Gastroesophageal sphincter (tissue), 3 donors: ENCODE data around the gene SPINK8.

Experiments used
- EP300 ChIP-seq: sonication (generic); formaldehyde crosslinking; IDR thresholded peaks from one replicate; pipeline ENCODE4 v1.6.1; 2017; ENCODE audit warnings: antibody characterized with exemption, mild to moderate bottlenecking
- POLR2A ChIP-seq, 2 donors: fragments of 450-650 bp; IDR thresholded peaks; one replicate each; pipeline ENCODE4 v1.6.1; 2017; ENCODE audit warnings: antibody characterized with exemption in 2 of 2, mild to moderate bottlenecking in 2 of 2, moderate library complexity in 1 of 2
- TF ChIP-seq, protein P1 (sequence below), 4 experiments: fragments of 200-600 bp in 2 of 4; fragments of 450-650 bp in 2 of 4; sonication (generic) in 1 of 4; IDR thresholded peaks; one replicate each; pipeline ENCODE4 v1.5.1; 2017 to 2019; ENCODE audit warnings: antibody characterized with exemption in 4 of 4, mild to moderate bottlenecking in 2 of 4, moderate library complexity in 2 of 4

DNA sequence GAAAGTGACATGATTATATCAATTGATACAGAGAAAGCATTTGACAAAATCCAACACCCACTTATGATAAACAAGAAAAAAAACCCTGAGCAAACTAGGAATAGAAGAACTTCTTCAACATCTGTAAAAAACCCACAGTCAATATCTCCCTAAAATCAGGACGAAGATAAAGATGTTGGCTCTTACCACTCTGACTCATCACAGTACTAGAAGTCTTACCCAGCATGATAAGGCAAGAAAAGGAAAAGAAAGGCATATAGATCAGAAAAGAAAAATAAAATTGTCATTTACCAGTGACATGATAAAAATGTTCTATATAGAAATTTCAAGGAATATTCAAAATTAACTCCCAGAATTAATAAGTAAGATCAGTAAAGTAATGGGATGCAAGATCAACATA, 31.4 kb upstream of the SPINK8 start:
- TF ChIP-seq, protein P1, sequence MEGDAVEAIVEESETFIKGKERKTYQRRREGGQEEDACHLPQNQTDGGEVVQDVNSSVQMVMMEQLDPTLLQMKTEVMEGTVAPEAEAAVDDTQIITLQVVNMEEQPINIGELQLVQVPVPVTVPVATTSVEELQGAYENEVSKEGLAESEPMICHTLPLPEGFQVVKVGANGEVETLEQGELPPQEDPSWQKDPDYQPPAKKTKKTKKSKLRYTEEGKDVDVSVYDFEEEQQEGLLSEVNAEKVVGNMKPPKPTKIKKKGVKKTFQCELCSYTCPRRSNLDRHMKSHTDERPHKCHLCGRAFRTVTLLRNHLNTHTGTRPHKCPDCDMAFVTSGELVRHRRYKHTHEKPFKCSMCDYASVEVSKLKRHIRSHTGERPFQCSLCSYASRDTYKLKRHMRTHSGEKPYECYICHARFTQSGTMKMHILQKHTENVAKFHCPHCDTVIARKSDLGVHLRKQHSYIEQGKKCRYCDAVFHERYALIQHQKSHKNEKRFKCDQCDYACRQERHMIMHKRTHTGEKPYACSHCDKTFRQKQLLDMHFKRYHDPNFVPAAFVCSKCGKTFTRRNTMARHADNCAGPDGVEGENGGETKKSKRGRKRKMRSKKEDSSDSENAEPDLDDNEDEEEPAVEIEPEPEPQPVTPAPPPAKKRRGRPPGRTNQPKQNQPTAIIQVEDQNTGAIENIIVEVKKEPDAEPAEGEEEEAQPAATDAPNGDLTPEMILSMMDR (IDR thresholded peaks at IDR 0.05) = no peak
- TF ChIP-seq EP300 = no peak
- no peak for TF ChIP-seq POLR2A (IDR thresholded peaks at IDR 0.05)
